Fibroblast of the conjunctiva (primary cell): Measurements from ENCODE around the gene GALNT7.
"Not testable (repeated sequence)": the region's sequence is repeated elsewhere in the genome, so short reads cannot be mapped to it uniquely, and the experiment has no call there.

Experiments
- DNase-seq: peaks from one replicate; pipeline ENCODE4 v3.0.0-alpha.2; 2010; ENCODE audit warnings: low read depth

Gene GALNT7

DNA sequence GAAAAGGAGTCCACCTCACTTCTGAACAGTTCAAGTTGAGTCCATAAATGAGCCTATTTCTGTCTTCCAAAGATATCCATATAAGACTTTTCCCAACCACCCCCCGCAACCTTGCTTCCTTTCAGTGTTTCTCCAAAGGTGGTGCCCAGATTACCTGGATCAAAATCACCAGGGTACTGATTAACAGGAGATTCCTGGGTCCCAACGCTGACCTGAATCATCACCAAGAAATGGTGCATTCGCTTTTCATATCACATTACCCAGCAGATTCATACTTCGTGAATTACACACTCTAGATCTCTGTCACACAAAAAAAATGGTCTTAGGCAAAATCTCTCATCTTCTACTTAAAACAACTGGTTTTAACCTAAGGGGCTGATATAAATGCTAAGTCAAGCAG lies 2.1 kb upstream of the GALNT7 start:
- no peak for DNase-seq

- DNase-seq, result no peak
Observed at GRCh38 chr4:173167758-173168395, 734 bp upstream of the GALNT7 start.

GRCh38 chr4:173169178-173169427 lies 492 bp downstream of the GALNT7 start:
- no peak for DNase-seq

DNA sequence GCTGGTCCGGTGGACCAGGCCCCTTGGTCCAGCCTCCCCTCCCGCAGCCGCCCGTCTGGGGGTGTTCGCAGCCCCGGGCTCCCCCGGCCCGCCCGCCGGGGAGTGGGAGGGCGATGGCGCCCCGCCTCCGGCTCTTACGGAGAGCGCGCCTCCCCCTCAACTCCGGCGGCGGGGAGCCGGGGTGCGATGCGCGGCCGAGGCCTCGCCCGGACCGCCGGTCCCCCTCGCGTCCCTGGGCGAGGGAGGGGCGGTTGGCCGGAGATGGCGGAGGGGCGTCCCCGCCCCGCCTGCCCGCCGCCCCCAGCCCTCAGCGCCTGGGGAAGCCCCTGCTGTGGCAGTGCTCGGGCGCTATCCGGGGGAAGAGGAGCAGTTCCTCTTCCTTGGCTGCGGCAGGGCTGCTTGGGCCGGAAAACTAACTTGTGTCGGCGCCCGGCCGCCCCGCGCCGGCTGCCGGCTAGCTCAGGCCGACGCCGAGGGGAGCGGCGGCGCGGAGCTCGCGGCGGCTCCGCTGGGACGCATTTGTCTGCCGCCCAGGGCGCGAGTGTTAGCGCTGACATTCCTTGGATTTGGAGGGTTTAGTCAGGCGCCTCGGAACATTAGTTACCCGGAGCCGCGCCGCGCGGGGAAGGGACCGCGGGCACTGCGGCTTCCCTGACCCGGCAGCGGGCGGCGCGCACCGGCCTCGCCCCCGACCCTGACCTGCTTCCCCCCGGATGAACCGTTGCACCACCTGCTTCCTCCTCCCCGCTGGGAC lies 994 bp downstream of the GALNT7 start:
- DNase-seq, result no peak

DNA sequence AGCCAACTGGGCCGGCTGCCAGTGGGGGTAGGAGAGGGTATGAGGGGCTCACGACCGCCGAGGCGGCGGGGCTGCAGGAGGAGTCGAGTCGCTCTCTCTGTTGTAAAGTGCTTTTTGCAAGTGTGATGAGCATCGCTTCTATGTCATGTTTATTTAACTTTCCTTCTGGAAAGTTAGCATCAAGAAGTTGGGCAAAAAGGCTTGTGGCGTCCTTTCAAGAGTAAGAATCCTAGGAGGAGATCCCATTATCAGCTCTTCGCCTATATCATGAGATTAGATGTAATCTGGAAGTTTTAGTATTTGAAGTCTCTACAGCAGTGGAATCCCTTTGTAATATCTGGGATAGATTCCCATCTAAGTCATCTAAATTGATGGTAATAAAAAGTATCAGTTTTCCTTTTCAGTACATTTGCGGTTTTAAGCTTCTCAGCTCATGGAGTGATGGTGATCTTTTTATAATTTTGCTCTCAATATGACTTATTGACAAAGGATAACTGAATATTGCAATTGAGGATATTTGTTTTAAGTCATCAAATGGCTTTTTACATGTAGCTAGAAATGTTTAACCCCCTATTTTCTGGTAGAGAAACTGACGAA lies 1.7 kb downstream of the GALNT7 start:
- DNase-seq, result no peak

DNA sequence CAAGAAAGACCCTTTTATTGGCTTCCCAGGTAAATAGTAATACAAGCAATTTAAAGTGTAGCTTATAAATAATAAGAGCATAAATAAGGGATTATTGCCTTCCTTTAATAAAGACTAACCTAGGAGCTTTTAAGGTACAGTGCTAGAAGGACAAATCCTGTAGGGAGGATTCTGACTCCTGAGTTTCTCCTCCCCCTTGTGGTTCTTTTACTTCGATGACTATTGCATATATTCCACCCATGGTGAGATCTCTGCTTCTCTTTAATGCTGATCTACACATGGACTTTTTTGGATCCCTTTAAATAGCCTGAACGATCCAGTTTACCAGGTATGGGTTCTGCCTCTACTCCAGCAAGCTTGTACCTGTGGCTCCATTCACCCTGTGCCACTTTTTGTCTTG lies 2.5 kb downstream of the GALNT7 start:
- DNase-seq, result no peak

DNA sequence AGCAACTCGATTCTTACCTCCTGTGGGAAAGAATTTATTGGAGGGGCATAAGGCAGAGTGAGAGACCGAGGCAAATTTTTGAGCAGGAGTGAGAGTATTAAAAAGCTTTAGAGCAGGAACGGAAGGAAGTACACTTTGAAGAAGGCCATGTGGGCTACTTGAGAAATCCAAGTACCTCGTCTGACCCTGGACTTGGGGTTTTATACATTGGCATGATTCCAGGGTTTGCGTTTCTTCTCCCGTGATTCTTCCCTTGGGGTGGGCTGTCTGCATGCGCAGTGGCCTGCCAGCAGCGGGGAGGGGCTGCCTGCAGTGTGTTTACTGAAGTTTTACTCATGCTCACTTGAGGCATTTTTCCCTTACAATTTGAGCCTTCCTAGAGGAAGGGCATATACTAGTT lies 3.4 kb downstream of the GALNT7 start:
- no peak for DNase-seq

- DNase-seq, result no peak
Observed at GRCh38 chr4:173174184-173174583, 5.6 kb downstream of the GALNT7 start.

GRCh38 chr4:173174594-173175012 lies 6.0 kb downstream of the GALNT7 start:
- no peak for DNase-seq

- DNase-seq, result no peak
Observed at GRCh38 chr4:173176010-173176409, 7.4 kb downstream of the GALNT7 start.

DNA sequence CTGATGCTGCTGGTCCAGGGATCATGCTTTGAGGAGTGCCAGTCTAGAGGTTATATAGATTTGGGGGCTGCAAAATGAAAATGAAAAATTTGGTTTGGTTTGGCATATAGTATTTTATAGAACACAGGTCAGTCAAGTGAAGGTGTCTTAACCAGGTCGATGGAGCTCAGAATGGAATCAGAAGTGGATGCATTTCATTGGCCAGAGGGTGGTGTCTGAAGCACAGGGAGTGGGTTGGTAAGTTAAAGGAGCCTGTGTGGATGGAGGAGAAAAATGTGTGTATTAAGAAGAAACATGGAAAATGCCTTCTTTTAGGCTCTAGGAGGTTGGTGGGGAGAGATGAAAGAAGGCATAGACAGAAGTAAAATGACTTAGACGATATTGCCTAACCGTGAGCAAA lies 8.6 kb downstream of the GALNT7 start:
- no peak for DNase-seq

- no peak for DNase-seq
Observed at GRCh38 chr4:173178144-173178543, 9.5 kb downstream of the GALNT7 start.

- DNase-seq, result no peak
Observed at GRCh38 chr4:173181848-173182247, 13.2 kb downstream of the GALNT7 start.

DNA sequence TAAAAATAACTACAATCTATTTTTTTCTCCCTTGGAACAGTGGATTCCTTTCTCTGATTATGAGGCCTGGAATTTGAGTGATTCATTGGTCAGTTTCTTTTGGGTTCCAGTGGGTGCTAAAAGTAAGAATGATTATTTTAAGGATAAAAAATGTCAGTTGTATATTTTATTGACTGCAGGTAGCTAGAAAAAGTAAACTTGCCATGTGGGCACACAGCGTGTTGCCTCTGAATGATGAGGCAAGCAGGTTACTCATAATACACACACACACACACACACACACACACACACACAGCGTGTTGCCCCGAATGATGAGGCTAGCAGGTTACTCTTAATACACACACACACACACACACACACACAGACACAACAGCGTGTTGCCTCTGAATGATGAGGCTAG lies 13.8 kb downstream of the GALNT7 start:
- DNase-seq, result no peak

DNA sequence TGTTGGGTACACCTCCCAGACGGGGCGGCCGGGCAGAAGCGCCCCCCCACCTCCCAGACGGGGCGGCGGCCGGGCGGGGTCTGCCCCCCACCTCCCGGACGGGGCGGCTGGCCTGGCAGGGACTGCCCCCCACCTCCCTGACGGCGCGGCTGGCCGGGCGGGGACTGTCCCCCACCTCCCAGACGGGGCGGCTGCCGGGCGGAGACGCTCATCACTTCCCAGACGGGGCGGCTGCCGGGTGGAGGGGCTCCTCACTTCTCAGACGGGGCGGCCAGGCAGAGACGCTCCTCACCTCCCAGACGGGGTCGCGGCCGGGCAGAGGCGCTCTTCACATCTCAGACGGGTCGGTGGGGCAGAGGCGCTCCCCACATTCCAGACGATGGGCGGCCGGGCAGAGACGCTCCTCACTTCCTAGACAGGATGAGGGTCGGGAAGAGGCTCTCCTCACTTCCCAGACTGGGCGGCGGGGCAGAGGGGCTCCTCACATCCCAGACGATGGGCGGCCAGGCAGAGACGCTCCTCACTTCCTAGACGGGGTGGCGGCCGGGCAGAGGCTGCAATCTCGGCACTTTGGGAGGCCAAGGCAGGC lies 15.1 kb downstream of the GALNT7 start:
- not testable (repeated sequence) for DNase-seq

DNA sequence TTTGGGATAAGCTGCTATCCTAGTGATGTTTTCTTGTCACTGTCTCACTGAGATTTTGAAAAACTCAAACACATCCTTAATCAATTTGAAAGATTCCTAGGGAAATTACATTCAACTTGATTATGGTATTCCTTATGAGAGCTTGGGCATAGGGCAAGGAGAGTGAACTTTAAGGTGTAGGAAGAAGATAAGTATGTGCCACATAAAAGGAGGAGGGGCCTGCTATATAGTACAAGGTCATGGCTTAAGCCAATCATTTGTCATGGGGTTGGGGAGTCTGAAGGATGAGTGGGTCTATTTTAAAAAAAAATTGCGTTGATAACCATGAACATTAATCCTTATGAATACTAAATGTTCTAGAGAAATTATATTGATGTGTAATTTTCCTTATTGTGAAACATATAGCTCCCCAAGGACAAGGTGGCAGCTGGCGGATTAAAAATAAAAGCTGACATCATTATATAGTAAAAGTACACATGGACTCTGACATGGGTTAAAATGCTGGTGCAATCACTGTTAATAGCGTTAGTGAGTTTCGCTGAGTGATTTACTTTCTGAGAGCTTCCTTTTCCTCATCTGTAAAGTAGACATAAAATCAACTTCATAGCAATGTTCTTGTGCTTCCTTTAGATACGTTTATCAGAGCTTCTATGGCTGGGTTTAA lies 17.4 kb downstream of the GALNT7 start:
- DNase-seq, result no peak

DNA sequence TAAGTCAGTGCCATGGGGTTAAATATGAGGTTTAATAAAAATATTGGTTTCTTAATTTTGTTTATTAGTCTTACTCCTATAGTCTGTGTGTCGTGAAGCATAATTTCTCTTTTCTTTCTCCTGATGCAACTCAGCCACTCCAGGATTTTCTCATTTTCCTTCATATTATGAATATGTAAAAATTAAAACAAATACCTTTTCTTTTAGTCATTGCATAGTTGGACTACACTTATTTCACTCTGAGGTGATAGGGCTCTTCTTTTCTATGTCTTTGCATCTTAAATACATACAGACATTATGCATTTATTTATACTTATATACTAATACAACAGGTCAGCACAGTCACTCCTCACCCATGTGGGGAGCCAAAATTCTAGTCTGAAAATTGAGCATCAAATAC lies 19.1 kb downstream of the GALNT7 start:
- DNase-seq, result no peak

DNA sequence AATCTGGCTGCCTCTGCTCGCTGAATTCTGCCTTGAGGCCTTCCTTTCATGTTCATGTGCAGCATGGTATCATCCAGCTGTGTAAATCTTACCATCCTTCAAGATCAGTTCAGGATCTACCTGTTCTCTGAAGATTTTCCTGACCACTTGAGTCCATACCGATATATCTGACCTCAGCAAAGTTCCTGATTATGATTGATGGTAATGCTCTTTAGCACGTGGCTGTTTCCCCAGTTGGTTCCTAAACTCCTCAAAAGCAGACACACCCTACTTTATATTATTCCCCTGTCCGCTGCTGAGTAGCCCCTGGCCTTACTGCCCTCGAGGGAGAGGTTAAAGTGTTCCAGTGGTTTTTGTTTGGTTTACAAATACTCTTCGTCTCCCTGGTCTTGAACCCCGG lies 20.0 kb downstream of the GALNT7 start:
- no peak for DNase-seq

- DNase-seq, result no peak
Observed at GRCh38 chr4:173189117-173189693, 20.6 kb downstream of the GALNT7 start.

GRCh38 chr4:173191623-173192041 lies 23.0 kb downstream of the GALNT7 start:
- DNase-seq, result no peak

- no peak for DNase-seq
Observed at GRCh38 chr4:173192375-173193162, 24.0 kb downstream of the GALNT7 start.

- no peak for DNase-seq
Observed at GRCh38 chr4:173194157-173194556, 25.5 kb downstream of the GALNT7 start.
